ENCODE results near the gene RABGAP1L. TPM values are rescaled to one million over a fixed set of nuclear protein-coding genes. Genes with fewer than 3 reads are reported as not detected.

The RABGAP1L gene
- total and polyA plus RNA-seq, 4 donors: 4.8 to 53.5 (median 18.8) TPM

DNA sequence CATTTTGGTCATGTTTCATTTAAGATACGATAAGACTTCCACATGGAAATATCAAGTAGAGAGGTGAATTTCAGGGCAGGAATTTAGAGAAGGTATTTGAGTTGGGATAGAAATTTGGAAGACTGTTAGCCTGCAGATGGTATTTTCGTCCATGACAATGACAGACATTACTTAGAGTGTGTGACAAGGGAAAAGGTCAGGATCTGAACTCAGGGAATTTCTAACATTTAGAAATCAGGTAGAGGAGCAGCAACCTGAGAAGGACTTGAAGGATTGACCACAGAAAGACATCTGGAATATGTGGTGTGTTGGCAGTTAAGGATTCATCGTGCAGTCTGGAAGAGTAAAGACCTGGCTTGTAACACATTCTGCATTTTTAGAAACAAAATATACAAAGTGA lies 57.9 kb downstream of the RABGAP1L start (continued):
- no peak for TF ChIP-seq REST (IDR thresholded peaks at IDR 0.05)
- no peak for TF ChIP-seq TAF1 (conservative IDR thresholded peaks at IDR 0.05)
- TF ChIP-seq ATF3 (IDR thresholded peaks at IDR 0.05): no peak
- TF ChIP-seq HNF4G (IDR thresholded peaks at IDR 0.05): no peak
- no peak for TF ChIP-seq FOXA2 (IDR thresholded peaks at IDR 0.05)
- no peak for TF ChIP-seq NR2F2 (IDR thresholded peaks at IDR 0.05)
- no peak for TF ChIP-seq RAD21 (IDR thresholded peaks at IDR 0.05)
- no peak for TF ChIP-seq SP1 (IDR thresholded peaks at IDR 0.05)

DNA sequence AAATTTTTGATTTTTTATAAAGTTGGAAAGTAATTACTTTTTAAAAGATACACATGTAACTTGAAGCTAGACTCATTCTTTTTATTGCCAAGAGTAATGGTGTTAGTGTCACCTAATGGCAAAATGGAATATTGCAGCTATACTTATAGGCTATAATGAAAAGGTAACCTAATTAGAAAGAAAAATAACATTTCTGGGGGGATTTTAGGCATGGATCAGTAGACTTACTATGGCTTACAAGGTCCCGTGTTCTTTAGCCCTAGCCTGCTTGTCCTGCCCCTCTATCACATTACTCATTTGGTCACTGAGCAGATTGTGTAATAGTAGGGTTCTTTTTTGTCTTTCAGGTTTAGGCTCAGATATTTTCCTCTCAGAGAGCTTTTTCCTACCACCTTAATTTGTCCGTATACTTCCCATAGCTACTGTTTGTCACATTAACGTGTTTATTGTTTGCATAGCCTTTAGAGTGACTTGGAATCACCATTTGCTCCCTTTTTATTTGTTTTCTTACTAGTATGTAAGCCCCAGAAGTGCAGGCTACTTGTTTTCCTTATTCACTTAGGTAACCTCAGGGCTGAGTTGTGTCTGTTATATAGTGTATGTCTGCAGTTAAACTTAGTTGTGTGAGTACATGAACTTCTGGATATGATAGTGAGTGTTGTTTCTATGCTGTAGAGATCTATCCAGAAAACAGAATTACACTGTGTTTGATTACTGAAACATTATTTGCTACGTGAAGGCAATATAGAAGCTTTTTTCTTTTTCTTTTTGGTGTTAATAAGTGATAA lies 58.7 kb downstream of the RABGAP1L start:
- WGBS: 30% methylated on average over 4 of the region's 4 CpGs
- Histone ChIP-seq H3K9me3 (ENCODE audit: control insufficient read depth in 4 of 4, low read length in 3 of 4) (no peaks in the 10 kb centered on the region), H3K4me3 (ENCODE audit: low read depth in 1 of 3, low read length in 3 of 3) (no peak overlapping the region), H3K36me3 (ENCODE audit: control insufficient read depth in 4 of 4, insufficient read depth in 3 of 4, low read depth in 1 of 4, low read length in 3 of 4) (peaks cover 0 to 7% (median 4%) of the 10 kb centered on the region in 4 donors), H3K27me3 (ENCODE audit: control insufficient read depth in 4 of 4, insufficient read depth in 4 of 4, low read length in 3 of 4) (no peaks in the 10 kb centered on the region), H3K27ac (ENCODE audit: low read depth in 1 of 2, low read length in 2 of 2) (no peak overlapping the region), H3K9ac (ENCODE audit: low read depth in 1 of 2, low read length in 2 of 2) (no peak overlapping the region), H3K4me1 (ENCODE audit: control insufficient read depth in 4 of 4, insufficient read depth in 4 of 4, low read length in 3 of 4) (peaks cover 2 to 4% (median 3%) of the 10 kb centered on the region in 4 donors)
- TF ChIP-seq RAD21 (IDR thresholded peaks at IDR 0.05) (peak; percentile 77 to 84), NR2F2 (IDR thresholded peaks at IDR 0.05) (no peak), HNF4A (conservative IDR thresholded peaks at IDR 0.05) (peak in 1 of 2 donors; percentile 45)
- TF ChIP-seq, protein P1, sequence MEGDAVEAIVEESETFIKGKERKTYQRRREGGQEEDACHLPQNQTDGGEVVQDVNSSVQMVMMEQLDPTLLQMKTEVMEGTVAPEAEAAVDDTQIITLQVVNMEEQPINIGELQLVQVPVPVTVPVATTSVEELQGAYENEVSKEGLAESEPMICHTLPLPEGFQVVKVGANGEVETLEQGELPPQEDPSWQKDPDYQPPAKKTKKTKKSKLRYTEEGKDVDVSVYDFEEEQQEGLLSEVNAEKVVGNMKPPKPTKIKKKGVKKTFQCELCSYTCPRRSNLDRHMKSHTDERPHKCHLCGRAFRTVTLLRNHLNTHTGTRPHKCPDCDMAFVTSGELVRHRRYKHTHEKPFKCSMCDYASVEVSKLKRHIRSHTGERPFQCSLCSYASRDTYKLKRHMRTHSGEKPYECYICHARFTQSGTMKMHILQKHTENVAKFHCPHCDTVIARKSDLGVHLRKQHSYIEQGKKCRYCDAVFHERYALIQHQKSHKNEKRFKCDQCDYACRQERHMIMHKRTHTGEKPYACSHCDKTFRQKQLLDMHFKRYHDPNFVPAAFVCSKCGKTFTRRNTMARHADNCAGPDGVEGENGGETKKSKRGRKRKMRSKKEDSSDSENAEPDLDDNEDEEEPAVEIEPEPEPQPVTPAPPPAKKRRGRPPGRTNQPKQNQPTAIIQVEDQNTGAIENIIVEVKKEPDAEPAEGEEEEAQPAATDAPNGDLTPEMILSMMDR (IDR thresholded peaks at IDR 0.05; ENCODE audit: low read depth, low read length, missing input control): peak; percentile 51
- DNase-seq (ENCODE audit: low spot score): no peak

DNA sequence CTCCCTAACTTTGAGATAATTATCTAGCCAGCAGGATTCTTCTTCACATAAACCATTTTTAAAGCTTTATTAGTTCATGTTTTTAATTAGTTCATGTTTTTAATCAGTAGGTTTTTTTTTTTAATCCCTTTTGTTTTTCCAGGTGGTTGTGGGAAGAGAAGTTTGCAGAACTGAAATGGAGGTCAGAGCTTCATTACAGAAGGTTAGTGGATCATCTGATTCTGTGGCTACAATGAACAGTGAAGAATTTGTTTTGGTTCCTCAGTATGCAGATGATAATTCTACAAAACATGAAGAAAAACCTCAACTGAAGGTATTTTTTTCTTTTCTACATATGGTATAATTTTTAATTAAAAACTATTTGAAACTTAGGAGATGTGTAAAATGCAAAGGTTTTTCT lies 59.7 kb downstream of the RABGAP1L start:
- Histone ChIP-seq H3K4me3 (ENCODE audit: low read depth in 1 of 3, low read length in 3 of 3) (no peak overlapping the region), H3K27me3 (ENCODE audit: control insufficient read depth in 4 of 4, insufficient read depth in 4 of 4, low read length in 3 of 4) (no peaks in the 10 kb centered on the region), H3K27ac (ENCODE audit: low read depth in 1 of 2, low read length in 2 of 2) (no peak overlapping the region), H3K9me3 (ENCODE audit: control insufficient read depth in 4 of 4, low read length in 3 of 4) (no peaks in the 10 kb centered on the region), H3K36me3 (ENCODE audit: control insufficient read depth in 4 of 4, insufficient read depth in 3 of 4, low read depth in 1 of 4, low read length in 3 of 4) (peaks cover 0 to 7% (median 4%) of the 10 kb centered on the region in 4 donors), H3K9ac (ENCODE audit: low read depth in 1 of 2, low read length in 2 of 2) (no peak overlapping the region), H3K4me1 (ENCODE audit: control insufficient read depth in 4 of 4, insufficient read depth in 4 of 4, low read length in 3 of 4) (peaks cover 2 to 4% (median 3%) of the 10 kb centered on the region in 4 donors)
- TF ChIP-seq NR2F2 (IDR thresholded peaks at IDR 0.05) (no peak), TAF1 (conservative IDR thresholded peaks at IDR 0.05) (no peak), RAD21 (IDR thresholded peaks at IDR 0.05) (no peak), GABPA (IDR thresholded peaks at IDR 0.05 in 1 of 2, conservative IDR thresholded peaks at IDR 0.05 in 1 of 2) (no peak), REST (IDR thresholded peaks at IDR 0.05) (no peak), FOXA1 (IDR thresholded peaks at IDR 0.05) (no peak), FOXA2 (IDR thresholded peaks at IDR 0.05) (no peak), MAX (IDR thresholded peaks at IDR 0.05) (no peak), RXRA (IDR thresholded peaks at IDR 0.05) (no peak), SP1 (IDR thresholded peaks at IDR 0.05) (no peak), EGR1 (IDR thresholded peaks at IDR 0.05; ENCODE audit: low read depth in 2 of 2) (no peak), YY1 (IDR thresholded peaks at IDR 0.05) (no peak), HNF4G (IDR thresholded peaks at IDR 0.05) (no peak), ATF3 (IDR thresholded peaks at IDR 0.05) (no peak)
- no peak for DNase-seq (ENCODE audit: low spot score)

Data from liver (tissue), 9 donors.